ENCODE data around the gene MARCHF10.
"Not testable (repeated sequence)": the region's sequence is repeated elsewhere in the genome, so short reads cannot be mapped to it uniquely, and the experiment has no call there.

GRCh38 chr17:62785983-62786382 lies 22.1 kb downstream of the MARCHF10 start:
- TF ChIP-seq, protein P1, sequence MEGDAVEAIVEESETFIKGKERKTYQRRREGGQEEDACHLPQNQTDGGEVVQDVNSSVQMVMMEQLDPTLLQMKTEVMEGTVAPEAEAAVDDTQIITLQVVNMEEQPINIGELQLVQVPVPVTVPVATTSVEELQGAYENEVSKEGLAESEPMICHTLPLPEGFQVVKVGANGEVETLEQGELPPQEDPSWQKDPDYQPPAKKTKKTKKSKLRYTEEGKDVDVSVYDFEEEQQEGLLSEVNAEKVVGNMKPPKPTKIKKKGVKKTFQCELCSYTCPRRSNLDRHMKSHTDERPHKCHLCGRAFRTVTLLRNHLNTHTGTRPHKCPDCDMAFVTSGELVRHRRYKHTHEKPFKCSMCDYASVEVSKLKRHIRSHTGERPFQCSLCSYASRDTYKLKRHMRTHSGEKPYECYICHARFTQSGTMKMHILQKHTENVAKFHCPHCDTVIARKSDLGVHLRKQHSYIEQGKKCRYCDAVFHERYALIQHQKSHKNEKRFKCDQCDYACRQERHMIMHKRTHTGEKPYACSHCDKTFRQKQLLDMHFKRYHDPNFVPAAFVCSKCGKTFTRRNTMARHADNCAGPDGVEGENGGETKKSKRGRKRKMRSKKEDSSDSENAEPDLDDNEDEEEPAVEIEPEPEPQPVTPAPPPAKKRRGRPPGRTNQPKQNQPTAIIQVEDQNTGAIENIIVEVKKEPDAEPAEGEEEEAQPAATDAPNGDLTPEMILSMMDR (conservative IDR thresholded peaks at IDR 0.05; ENCODE audit: low read length): not testable (repeated sequence)
- not testable (repeated sequence) for TF ChIP-seq EZH2phosphoT487 (IDR thresholded peaks at IDR 0.05; ENCODE audit: borderline replicate concordance, low read depth, low read length)
